A673 (cell line): ENCODE measurements around the gene HAND1.

ENCODE experiments used
- CTCF ChIP-seq: fragments of 300-800, 200-600 bp; sonication (generic); conservative IDR thresholded peaks from 2 replicates; pipeline ENCODE4 v1.5.1; 2017; ENCODE audit warnings: low read depth, mild to moderate bottlenecking, antibody characterized with exemption, low read length, moderate library complexity, mixed read lengths
- EZH2 ChIP-seq: fragments of 200-600 bp; sonication (generic); IDR thresholded peaks from 2 replicates; pipeline ENCODE4 v1.6.1; 2017; ENCODE audit warnings: borderline replicate concordance, low read depth, mild to moderate bottlenecking, mixed read lengths, antibody characterized with exemption, low read length; ENCODE audit not compliant: poor library complexity, severe bottlenecking

- TF ChIP-seq CTCF = no peak
- no peak for TF ChIP-seq EZH2
Measured at GRCh38 chr5:154498591-154498990, 20.6 kb upstream of the HAND1 start.
